PC-3 (cell line): ENCODE measurements around the gene CAPN13.

Experiments
- CTCF ChIP-seq: fragments of 300-600 bp; sonication (generic); conservative IDR thresholded peaks from 2 replicates; pipeline ENCODE4 v1.5.1; 2017; ENCODE audit warnings: antibody characterized with exemption, low read depth, mild to moderate bottlenecking, low read length
- EZH2 ChIP-seq: fragments of 300-600 bp; sonication (generic); IDR thresholded peaks from one replicate; pipeline ENCODE4 v1.6.1; 2017; ENCODE audit warnings: antibody characterized with exemption, mild to moderate bottlenecking, low read length; ENCODE audit not compliant: unreplicated experiment

GRCh38 chr2:30678410-30679137 lies 128.7 kb downstream of the CAPN13 start:
- TF ChIP-seq CTCF (no peak), EZH2 (no peak)
